SU-DHL-6 (cell line): ENCODE data around the gene TMEM100.

Experiments
- H2AFZ ChIP-seq: fragments of 200-600 bp; sonication (generic); 2 replicates; pipeline ENCODE4 v1.6.1; 2014; ENCODE audit warnings: low read depth, mild to moderate bottlenecking, moderate library complexity, mixed read lengths, antibody characterized with exemption, low read length; ENCODE audit not compliant: severe bottlenecking
- H3F3A ChIP-seq: fragments of 200-600 bp; shearing (Covaris generic); 2 replicates; pipeline ENCODE4 v1.6.0; 2016; ENCODE audit warnings: antibody characterized with exemption, mild to moderate bottlenecking; ENCODE audit not compliant: insufficient read depth
- H3K27ac ChIP-seq: fragments of 200-600 bp; sonication (generic); 2 replicates; pipeline ENCODE4 v1.5.1; 2016; ENCODE audit warnings: low read depth, mild to moderate bottlenecking, low read length, moderate library complexity, mixed read lengths
- H3K27me3 ChIP-seq: fragments of 200-600 bp; sonication (generic), shearing (Covaris generic); 2 replicates; pipeline ENCODE4 v1.6.0; 2014; ENCODE audit warnings: mild to moderate bottlenecking, low read length
- H3K36me3 ChIP-seq: fragments of 200-600 bp; sonication (generic); 2 replicates; pipeline ENCODE4 v1.6.1; 2014; ENCODE audit warnings: mild to moderate bottlenecking, low read length, mixed read lengths
- H3K4me2 ChIP-seq: fragments of 300-600, 200-600 bp; shearing (Covaris generic), sonication (generic); 2 replicates; pipeline ENCODE4 v1.6.0; 2014; ENCODE audit warnings: low read length, low read depth, mild to moderate bottlenecking; ENCODE audit not compliant: poor library complexity, severe bottlenecking
- H3K4me3 ChIP-seq: fragments of 200-600 bp; sonication (generic); 2 replicates; pipeline ENCODE4 v1.5.1; 2014; ENCODE audit warnings: antibody characterized with exemption, low read length, mild to moderate bottlenecking, mixed read lengths; ENCODE audit not compliant: insufficient read depth, poor library complexity, severe bottlenecking
- H3K79me2 ChIP-seq: fragments of 200-600 bp; sonication (generic); 2 replicates; pipeline ENCODE4 v1.6.1; 2014; ENCODE audit warnings: mild to moderate bottlenecking, low read length, moderate library complexity; ENCODE audit not compliant: insufficient read depth
- H3K9ac ChIP-seq: fragments of 200-600 bp; sonication (generic); 2 replicates; pipeline ENCODE4 v1.7.0; 2014; ENCODE audit warnings: mild to moderate bottlenecking, low read length
- H3K9me2 ChIP-seq: fragments of 200-600 bp; sonication (generic); replicated peaks from 2 replicates; pipeline ENCODE4 v1.6.1; 2014; ENCODE audit warnings: low read length; ENCODE audit not compliant: insufficient read depth
- H3K9me3 ChIP-seq: fragments of 200-600 bp; sonication (generic); 2 replicates; pipeline ENCODE4 v1.6.1; 2014; ENCODE audit warnings: low read length, mixed read lengths; ENCODE audit not compliant: insufficient read depth
- H4K20me1 ChIP-seq: fragments of 200-600 bp; sonication (generic); 2 replicates; pipeline ENCODE4 v1.6.1; 2014; ENCODE audit warnings: low read depth, mild to moderate bottlenecking, antibody characterized with exemption, low read length, moderate library complexity, mixed read lengths
- EZH2phosphoT487 ChIP-seq: fragments of 200-600 bp; sonication (generic), shearing (Covaris generic); conservative IDR thresholded peaks from 2 replicates; pipeline ENCODE4 v1.6.1; 2018; ENCODE audit warnings: mild to moderate bottlenecking, antibody characterized with exemption, low read length, moderate library complexity, mixed read lengths
- TF ChIP-seq, protein P1 (sequence below): fragments of 200-600 bp; sonication (generic); IDR thresholded peaks from one replicate; pipeline ENCODE4 v1.5.1; 2017; ENCODE audit warnings: antibody characterized with exemption, mild to moderate bottlenecking, low read length, moderate library complexity; ENCODE audit not compliant: insufficient read depth, poor library complexity, severe bottlenecking

The TMEM100 gene

DNA sequence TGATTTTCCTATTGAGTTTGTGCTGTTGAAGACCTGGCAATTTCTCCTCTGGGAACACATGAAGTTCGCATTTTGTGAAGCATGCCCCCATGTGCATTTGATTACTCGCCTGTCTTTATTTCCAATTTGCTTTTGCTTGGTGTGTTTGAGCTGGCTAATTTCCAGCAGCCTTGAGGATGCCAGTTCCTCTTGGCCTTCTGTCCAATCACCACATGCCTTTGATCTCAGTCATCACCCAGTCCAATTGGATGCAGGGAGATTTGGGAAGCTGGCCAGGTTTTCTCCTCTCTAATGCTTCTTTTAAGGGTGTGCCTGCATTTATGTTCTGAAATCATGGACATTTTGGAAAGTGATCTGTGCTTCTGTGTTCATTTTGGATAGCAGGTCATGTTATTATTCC, 3.8 kb upstream of the TMEM100 start:
- Histone ChIP-seq H3K4me2 (no peak overlapping the region), H3K36me3 (no peaks in the 10 kb centered on the region), H3F3A (no peaks in the 10 kb centered on the region), H3K4me3 (no peak overlapping the region), H3K27me3 (no peaks in the 10 kb centered on the region), H2AFZ (no peak overlapping the region), H4K20me1 (no peaks in the 10 kb centered on the region), H3K9me3 (no peaks in the 10 kb centered on the region), H3K9ac (no peak overlapping the region), H3K9me2 (no peaks in the 10 kb centered on the region), H3K27ac (no peak overlapping the region), H3K79me2 (no peaks in the 10 kb centered on the region)
- TF ChIP-seq, protein P1, sequence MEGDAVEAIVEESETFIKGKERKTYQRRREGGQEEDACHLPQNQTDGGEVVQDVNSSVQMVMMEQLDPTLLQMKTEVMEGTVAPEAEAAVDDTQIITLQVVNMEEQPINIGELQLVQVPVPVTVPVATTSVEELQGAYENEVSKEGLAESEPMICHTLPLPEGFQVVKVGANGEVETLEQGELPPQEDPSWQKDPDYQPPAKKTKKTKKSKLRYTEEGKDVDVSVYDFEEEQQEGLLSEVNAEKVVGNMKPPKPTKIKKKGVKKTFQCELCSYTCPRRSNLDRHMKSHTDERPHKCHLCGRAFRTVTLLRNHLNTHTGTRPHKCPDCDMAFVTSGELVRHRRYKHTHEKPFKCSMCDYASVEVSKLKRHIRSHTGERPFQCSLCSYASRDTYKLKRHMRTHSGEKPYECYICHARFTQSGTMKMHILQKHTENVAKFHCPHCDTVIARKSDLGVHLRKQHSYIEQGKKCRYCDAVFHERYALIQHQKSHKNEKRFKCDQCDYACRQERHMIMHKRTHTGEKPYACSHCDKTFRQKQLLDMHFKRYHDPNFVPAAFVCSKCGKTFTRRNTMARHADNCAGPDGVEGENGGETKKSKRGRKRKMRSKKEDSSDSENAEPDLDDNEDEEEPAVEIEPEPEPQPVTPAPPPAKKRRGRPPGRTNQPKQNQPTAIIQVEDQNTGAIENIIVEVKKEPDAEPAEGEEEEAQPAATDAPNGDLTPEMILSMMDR, result no peak
- no peak for TF ChIP-seq EZH2phosphoT487

DNA sequence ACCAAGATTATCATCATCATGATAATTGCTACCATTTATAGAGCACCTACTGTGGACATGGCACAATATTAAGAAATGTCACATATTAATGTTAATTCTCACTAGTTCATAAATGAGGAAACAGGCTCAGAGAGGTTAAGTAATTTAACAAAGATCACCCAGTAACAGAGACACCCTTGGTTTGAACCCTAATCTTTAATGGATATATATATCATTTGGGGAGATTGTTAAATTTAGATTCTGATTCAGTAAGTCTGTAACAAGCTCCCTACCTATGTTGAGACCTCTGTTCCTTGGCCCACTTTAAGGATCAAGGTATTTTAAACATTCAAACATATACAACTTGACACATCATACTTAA, 804 bp upstream of the TMEM100 start:
- TF ChIP-seq, protein P1, result no peak
- TF ChIP-seq EZH2phosphoT487, result no peak
- H3K4me3 ChIP-seq, result no peak overlapping the region

DNA sequence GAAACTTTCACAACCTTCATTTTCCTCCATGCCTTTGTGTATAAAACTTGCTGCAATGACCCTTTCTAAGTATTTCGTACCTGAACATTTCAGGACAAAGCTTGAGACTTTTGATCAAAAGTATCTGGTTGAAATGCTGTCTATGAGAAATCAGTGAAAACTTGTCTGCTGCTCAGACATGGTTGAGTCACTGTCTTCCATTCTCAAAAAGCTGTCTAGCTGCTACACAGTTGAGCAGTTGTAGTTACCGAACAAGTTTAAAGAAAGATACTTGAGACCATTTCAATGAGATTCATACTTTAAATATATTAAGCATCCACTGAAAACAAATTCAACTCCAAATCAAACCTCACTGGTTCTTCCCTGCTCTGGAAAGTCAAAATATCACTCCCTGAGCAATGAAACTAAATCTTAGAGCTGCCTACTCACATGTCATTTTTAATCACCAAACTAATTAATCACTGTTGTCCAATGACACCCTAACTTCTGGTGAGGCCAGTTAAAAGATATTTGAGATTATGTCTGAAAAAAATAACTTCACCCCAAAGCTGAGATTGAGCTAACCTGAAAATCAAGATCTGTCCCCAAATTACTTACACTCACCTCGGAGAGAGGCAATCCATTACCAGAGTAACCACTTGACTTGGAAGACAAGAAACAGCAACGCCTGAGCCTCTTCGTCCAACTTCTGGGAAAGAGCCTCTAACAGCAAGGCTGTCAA, 488 bp downstream of the TMEM100 start:
- no peak overlapping the region for H3K9ac ChIP-seq

More for the DNA sequence above, 804 bp upstream of the TMEM100 start:
- H3K27me3 ChIP-seq, result no peaks in the 10 kb centered on the region
- no peaks in the 10 kb centered on the region for H3K9me2 ChIP-seq
- H3K79me2 ChIP-seq, result no peaks in the 10 kb centered on the region
- H3K4me2 ChIP-seq, result no peak overlapping the region
- no peak overlapping the region for H2AFZ ChIP-seq
- no peaks in the 10 kb centered on the region for H4K20me1 ChIP-seq
- H3K27ac ChIP-seq, result no peak overlapping the region
- H3K9ac ChIP-seq, result no peak overlapping the region
- no peaks in the 10 kb centered on the region for H3K36me3 ChIP-seq
- H3F3A ChIP-seq, result no peaks in the 10 kb centered on the region
- H3K9me3 ChIP-seq, result no peaks in the 10 kb centered on the region

More for the DNA sequence above, 488 bp downstream of the TMEM100 start:
- H2AFZ ChIP-seq, result no peak overlapping the region
- no peaks in the 10 kb centered on the region for H3K79me2 ChIP-seq
- no peak overlapping the region for H3K27ac ChIP-seq
- no peaks in the 10 kb centered on the region for H3K27me3 ChIP-seq
- H3K9me3 ChIP-seq, result no peaks in the 10 kb centered on the region
- no peaks in the 10 kb centered on the region for H3K9me2 ChIP-seq
- no peaks in the 10 kb centered on the region for H4K20me1 ChIP-seq
- H3K4me3 ChIP-seq, result no peak overlapping the region
- no peak for TF ChIP-seq EZH2phosphoT487
- TF ChIP-seq, protein P1, result no peak
- no peaks in the 10 kb centered on the region for H3F3A ChIP-seq
- H3K36me3 ChIP-seq, result no peaks in the 10 kb centered on the region
- no peak overlapping the region for H3K4me2 ChIP-seq
